DND-41 (cell line): Measurements from ENCODE around the gene KRTAP9-1.

Experiments
- ATAC-seq: fragments of 200-7000 bp; cut with Tn5 transposase; 3 replicates; pipeline ENCODE4 v1.9.1; 2021; ENCODE audit warnings: low read depth; ENCODE audit not compliant: insufficient read depth
- DNase-seq: peaks from one replicate; pipeline ENCODE4 v3.0.0-alpha.2; 2020
- H2AFZ ChIP-seq: 2 replicates; pipeline ENCODE4 v1.6.0; 2012; ENCODE audit warnings: low read depth, low read length
- H3K27ac ChIP-seq: 2 replicates; pipeline ENCODE4 v1.5.1; 2012; ENCODE audit warnings: low read length, inconsistent platforms
- H3K27me3 ChIP-seq: fragments of 200-600 bp; sonication (generic); 2 replicates; pipeline ENCODE4 v1.6.0; 2012; ENCODE audit warnings: low read length, mild to moderate bottlenecking, inconsistent platforms; ENCODE audit not compliant: insufficient read depth, poor library complexity
- H3K36me3 ChIP-seq: 2 replicates; pipeline ENCODE4 v1.5.1; 2012; ENCODE audit warnings: low read length, inconsistent platforms; ENCODE audit not compliant: insufficient read depth
- H3K4me1 ChIP-seq: 2 replicates; pipeline ENCODE4 v1.5.1; 2012; ENCODE audit warnings: mild to moderate bottlenecking, low read length; ENCODE audit not compliant: insufficient read depth
- H3K4me2 ChIP-seq: 2 replicates; pipeline ENCODE4 v1.6.0; 2012; ENCODE audit warnings: mild to moderate bottlenecking, moderate library complexity, low read length, inconsistent platforms; ENCODE audit not compliant: insufficient read depth
- H3K4me3 ChIP-seq, 2 experiments: fragments of 200-600 bp in 1 of 2; shearing (Covaris generic) in 1 of 2; 2 replicates each; pipeline ENCODE4 v1.5.1; 2012 to 2016; ENCODE audit warnings: inconsistent platforms in 2 of 2, low read length in 2 of 2, mild to moderate bottlenecking in 2 of 2, low read depth in 1 of 2, moderate library complexity in 1 of 2
- H3K79me2 ChIP-seq: 2 replicates; pipeline ENCODE4 v1.6.0; 2012; ENCODE audit warnings: low read length, inconsistent platforms; ENCODE audit not compliant: insufficient read depth
- H3K9ac ChIP-seq: 2 replicates; pipeline ENCODE4 v1.6.0; 2012; ENCODE audit warnings: low read depth, mild to moderate bottlenecking, inconsistent platforms, low read length, moderate library complexity
- H3K9me3 ChIP-seq: 2 replicates; pipeline ENCODE4 v1.5.1; 2012; ENCODE audit warnings: low read length, moderate library complexity, mild to moderate bottlenecking, inconsistent platforms; ENCODE audit not compliant: insufficient read depth, severe bottlenecking
- H4K20me1 ChIP-seq: 2 replicates; pipeline ENCODE4 v1.6.0; 2012; ENCODE audit warnings: low read length; ENCODE audit not compliant: insufficient read depth
- CTCF ChIP-seq: IDR thresholded peaks from 2 replicates; pipeline ENCODE4 v1.5.1; 2012; ENCODE audit warnings: borderline replicate concordance, low read length, moderate library complexity, mild to moderate bottlenecking; ENCODE audit not compliant: poor library complexity, severe bottlenecking; ENCODE audit errors: extremely low read depth
- EZH2 ChIP-seq: IDR thresholded peaks from 3 replicates; pipeline ENCODE4 v1.6.1; 2012; ENCODE audit warnings: borderline replicate concordance, low read depth, mild to moderate bottlenecking, moderate library complexity, low read length, inconsistent platforms; ENCODE audit not compliant: severe bottlenecking

Gene KRTAP9-1

GRCh38 chr17:41186872-41187271, 2.8 kb upstream of the KRTAP9-1 start:
- H3K4me2 ChIP-seq = no peak overlapping the region
- peaks cover 3% of the 10 kb centered on the region for H3K27me3 ChIP-seq

GRCh38 chr17:41190328-41190727, 641 bp downstream of the KRTAP9-1 start:
- Histone ChIP-seq H3K9me3 (no peaks in the 10 kb centered on the region), H3K27ac (no peak overlapping the region), H3K36me3 (no peaks in the 10 kb centered on the region), H3K4me2 (no peak overlapping the region), H4K20me1 (no peaks in the 10 kb centered on the region), H3K4me3 (no peak overlapping the region), H3K79me2 (no peaks in the 10 kb centered on the region), H2AFZ (no peak overlapping the region), H3K4me1 (no peaks in the 10 kb centered on the region), H3K27me3 (peaks cover 3% of the 10 kb centered on the region), H3K9ac (no peak overlapping the region)
- TF ChIP-seq CTCF (no peak), EZH2 (no peak)
- ATAC-seq = no peak
- DNase-seq = no peak

More at GRCh38 chr17:41186872-41187271, 2.8 kb upstream of the KRTAP9-1 start:
- H3K9me3 ChIP-seq = no peaks in the 10 kb centered on the region
- H3K36me3 ChIP-seq = no peaks in the 10 kb centered on the region
- H3K4me3 ChIP-seq = no peak overlapping the region
- no peak for ATAC-seq
- H2AFZ ChIP-seq = no peak overlapping the region
- H3K4me1 ChIP-seq = no peaks in the 10 kb centered on the region
- no peak overlapping the region for H3K27ac ChIP-seq
- H4K20me1 ChIP-seq = no peaks in the 10 kb centered on the region
- no peak overlapping the region for H3K9ac ChIP-seq
- H3K79me2 ChIP-seq = no peaks in the 10 kb centered on the region
- DNase-seq = no peak
- TF ChIP-seq EZH2 = no peak
- no peak for TF ChIP-seq CTCF

- H3K9me3 ChIP-seq = no peaks in the 10 kb centered on the region
- H3K4me2 ChIP-seq = no peak overlapping the region
- H3K27me3 ChIP-seq = no peaks in the 10 kb centered on the region
- no peaks in the 10 kb centered on the region for H3K79me2 ChIP-seq
- H3K36me3 ChIP-seq = no peaks in the 10 kb centered on the region
- ATAC-seq = no peak
- no peak for DNase-seq
- H4K20me1 ChIP-seq = no peaks in the 10 kb centered on the region
- H3K27ac ChIP-seq = no peak overlapping the region
- H3K4me1 ChIP-seq = no peaks in the 10 kb centered on the region
- TF ChIP-seq EZH2 (no peak), CTCF (no peak)
- H3K4me3 ChIP-seq = no peak overlapping the region
- H3K9ac ChIP-seq = no peak overlapping the region
- H2AFZ ChIP-seq = no peak overlapping the region
Observed at GRCh38 chr17:41196068-41196467, 6.4 kb downstream of the KRTAP9-1 start.
